ENCODE measurements around the gene SIGLEC8.
A peak's percentile ranks its signal among the peaks of the same experiment; 100 is the strongest.

GRCh38 chr19:51422053-51422448 lies 36.2 kb downstream of the SIGLEC8 start:
- no peak for TF ChIP-seq CTBP2 (IDR thresholded peaks at IDR 0.05; ENCODE audit: borderline replicate concordance, insufficient read depth, insufficient read length, low read length)
- TF ChIP-seq RAD21 (IDR thresholded peaks at IDR 0.05 in 1 of 2, conservative IDR thresholded peaks at IDR 0.05 in 1 of 2; ENCODE audit: low read depth in 2 of 2, low read length in 2 of 2): peak; percentile 65 to 77
- no peak for TF ChIP-seq RFX5 (IDR thresholded peaks at IDR 0.05; ENCODE audit: borderline replicate concordance, low read depth, low read length)
- no peak for TF ChIP-seq BCL11A (IDR thresholded peaks at IDR 0.05; ENCODE audit: low read depth in 2 of 2, low read length in 2 of 2)
- no peak for TF ChIP-seq BRCA1 (IDR thresholded peaks at IDR 0.05; ENCODE audit: low read depth, low read length)
- no peak for TF ChIP-seq RXRA (IDR thresholded peaks at IDR 0.05; ENCODE audit: insufficient read depth, low read depth, low read length)

Data from H1 (cell line).